ENCODE measurements around the gene GFOD2.

GFOD2 gene

GRCh38 chr16:67672739-67673662 lies 46.1 kb downstream of the GFOD2 start:
- DNase-seq (ENCODE audit: low spot score) = peak; percentile 64
- POLR2A ChIA-PET (ENCODE audit: low non-redundant PET) = no interaction called here
- H3K27ac ChIP-seq = peak overlapping the region; percentile 60
- CTCF ChIA-PET = interaction anchor here (0.6 to 3.5 kb wide), 17 partner anchors 9 to 521 kb away, joined by 3 to 17 read pairs (median 4); partner anchors contain the start of gene NRN1L
- TF ChIP-seq, protein P1, sequence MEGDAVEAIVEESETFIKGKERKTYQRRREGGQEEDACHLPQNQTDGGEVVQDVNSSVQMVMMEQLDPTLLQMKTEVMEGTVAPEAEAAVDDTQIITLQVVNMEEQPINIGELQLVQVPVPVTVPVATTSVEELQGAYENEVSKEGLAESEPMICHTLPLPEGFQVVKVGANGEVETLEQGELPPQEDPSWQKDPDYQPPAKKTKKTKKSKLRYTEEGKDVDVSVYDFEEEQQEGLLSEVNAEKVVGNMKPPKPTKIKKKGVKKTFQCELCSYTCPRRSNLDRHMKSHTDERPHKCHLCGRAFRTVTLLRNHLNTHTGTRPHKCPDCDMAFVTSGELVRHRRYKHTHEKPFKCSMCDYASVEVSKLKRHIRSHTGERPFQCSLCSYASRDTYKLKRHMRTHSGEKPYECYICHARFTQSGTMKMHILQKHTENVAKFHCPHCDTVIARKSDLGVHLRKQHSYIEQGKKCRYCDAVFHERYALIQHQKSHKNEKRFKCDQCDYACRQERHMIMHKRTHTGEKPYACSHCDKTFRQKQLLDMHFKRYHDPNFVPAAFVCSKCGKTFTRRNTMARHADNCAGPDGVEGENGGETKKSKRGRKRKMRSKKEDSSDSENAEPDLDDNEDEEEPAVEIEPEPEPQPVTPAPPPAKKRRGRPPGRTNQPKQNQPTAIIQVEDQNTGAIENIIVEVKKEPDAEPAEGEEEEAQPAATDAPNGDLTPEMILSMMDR (conservative IDR thresholded peaks at IDR 0.05; ENCODE audit: low read depth) = peak; percentile 59

DNA sequence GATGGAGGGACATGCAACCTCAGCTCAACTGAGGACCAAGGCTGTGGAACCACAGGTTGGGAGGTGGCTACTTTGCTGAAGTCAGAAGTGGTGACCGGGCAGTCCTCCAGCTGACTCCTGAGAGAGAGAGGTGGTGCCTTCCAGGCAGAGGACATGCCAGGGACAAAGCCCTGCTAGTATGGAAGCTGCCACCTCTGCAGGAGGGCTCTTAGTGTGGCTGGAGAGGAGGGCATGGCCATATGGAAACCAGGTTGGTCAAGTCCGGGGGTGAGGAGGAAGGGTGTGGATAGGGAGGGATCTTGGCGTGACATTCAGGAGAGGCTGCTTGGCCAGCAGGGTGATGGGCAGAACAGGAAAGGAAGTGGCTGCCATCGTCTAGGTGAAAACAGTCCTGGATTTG lies 46.8 kb downstream of the GFOD2 start:
- ChIA-PET CTCF (interaction anchor here (0.6 to 3.5 kb wide), 15 partner anchors 10 to 522 kb away, joined by 3 to 17 read pairs (median 4); partner anchors contain the start of gene NRN1L), POLR2A (ENCODE audit: low non-redundant PET) (no interaction called here)
- H3K27ac ChIP-seq = peak overlapping the region; percentile 60
- TF ChIP-seq, protein P1 (conservative IDR thresholded peaks at IDR 0.05; ENCODE audit: low read depth) = no peak
- DNase-seq (ENCODE audit: low spot score) = no peak

DNA sequence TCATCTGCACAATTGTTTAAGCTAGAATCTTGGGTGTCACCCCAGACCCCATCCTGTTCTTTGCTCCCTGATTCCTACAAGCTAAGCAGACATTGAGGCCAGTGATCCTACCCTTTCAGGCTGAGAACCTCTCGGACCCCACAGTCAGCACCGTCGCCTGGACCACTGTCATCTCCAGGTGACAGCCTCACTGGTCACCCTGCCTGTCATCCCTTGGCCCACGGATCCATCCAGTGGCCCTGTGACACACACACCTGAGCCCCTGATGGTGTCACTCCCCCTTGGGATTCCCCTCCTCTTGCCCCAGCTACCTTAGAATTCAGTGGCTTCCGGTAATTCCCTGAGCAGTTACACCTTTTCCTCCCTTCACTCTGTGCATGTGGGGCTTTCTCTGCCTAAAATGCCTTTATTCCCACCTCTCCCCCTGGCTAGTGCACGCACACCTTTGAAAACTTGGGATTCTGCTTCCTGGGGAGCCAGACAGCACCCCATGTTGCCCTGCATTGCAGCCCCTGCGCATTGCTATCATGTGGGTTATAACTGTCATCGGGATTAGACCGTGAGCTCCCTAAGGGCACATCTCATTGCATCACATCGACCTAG lies 49.5 kb downstream of the GFOD2 start:
- ChIA-PET CTCF (interaction anchor here (0.6 to 1.1 kb wide), 3 partner anchors 80 to 149 kb away, joined by 3 to 4 read pairs (median 3); no protein-coding TSS in a partner anchor), POLR2A (ENCODE audit: low non-redundant PET) (no interaction called here)
- TF ChIP-seq, protein P1 (conservative IDR thresholded peaks at IDR 0.05; ENCODE audit: low read depth) = no peak
- DNase-seq (ENCODE audit: low spot score) = no peak
- peak overlapping the region; percentile 80 for H3K27ac ChIP-seq

GRCh38 chr16:67668495-67669157 lies 50.5 kb downstream of the GFOD2 start:
- POLR2A ChIA-PET (ENCODE audit: low non-redundant PET) = no interaction called here
- peak overlapping the region; percentile 80 for H3K27ac ChIP-seq

GRCh38 chr16:67667817-67668494 lies 51.2 kb downstream of the GFOD2 start:
- CTCF ChIA-PET = interaction anchor here (0.5 to 3.1 kb wide), 10 partner anchors 9 to 202 kb away, joined by 3 to 15 read pairs (median 4); no protein-coding TSS in a partner anchor
- peak; percentile 90 for DNase-seq (ENCODE audit: low spot score)
- peak overlapping the region; percentile 80 for H3K27ac ChIP-seq
- POLR2A ChIA-PET (ENCODE audit: low non-redundant PET) = no interaction called here
- TF ChIP-seq, protein P1 (conservative IDR thresholded peaks at IDR 0.05; ENCODE audit: low read depth) = peak; percentile 71

More at GRCh38 chr16:67668495-67669157, 50.5 kb downstream of the GFOD2 start:
- CTCF ChIA-PET = interaction anchor here (0.5 to 3.1 kb wide), 9 partner anchors 8 to 201 kb away, joined by 3 to 15 read pairs (median 4); no protein-coding TSS in a partner anchor
- TF ChIP-seq, protein P1 (conservative IDR thresholded peaks at IDR 0.05; ENCODE audit: low read depth) = no peak
- no peak for DNase-seq (ENCODE audit: low spot score)

Measured in RWPE1 (cell line).